ENCODE results near the gene CSMD2.

- peak; percentile 23 for TF ChIP-seq CTCF (IDR thresholded peaks at IDR 0.05)
- TF ChIP-seq EZH2 (IDR thresholded peaks at IDR 0.05): no peak
- TF ChIP-seq EZH2phosphoT487 (IDR thresholded peaks at IDR 0.05): no peak
Measured at GRCh38 chr1:33842348-33842747, 322.7 kb downstream of the CSMD2 start.

Data from neural progenitor cell (in vitro differentiated cells).